HG03432 (cell line): Measurements from ENCODE around the gene PAPPA2.
A peak's percentile ranks its signal among the peaks of the same experiment; 100 is the strongest.
"Not testable (repeated sequence)": the region's sequence is repeated elsewhere in the genome, so short reads cannot be mapped to it uniquely, and the experiment has no call there.

Source experiments
- ATAC-seq: cut with Tn5 transposase; IDR thresholded peaks from one replicate; pipeline ENCODE4 v1.9.1; 2021; ENCODE audit warnings: mild to moderate bottlenecking, moderate library complexity; ENCODE audit not compliant: unreplicated experiment

Gene PAPPA2

GRCh38 chr1:176545034-176545639, 82.2 kb downstream of the PAPPA2 start:
- no peak for ATAC-seq

- no peak for ATAC-seq
Measured at GRCh38 chr1:176546825-176547224, 83.8 kb downstream of the PAPPA2 start.

- no peak for ATAC-seq
Measured at GRCh38 chr1:176551146-176551545, 88.2 kb downstream of the PAPPA2 start.

- no peak for ATAC-seq
Measured at GRCh38 chr1:176552217-176552991, 89.4 kb downstream of the PAPPA2 start.

- ATAC-seq, result no peak
Measured at GRCh38 chr1:176552999-176553398, 90.0 kb downstream of the PAPPA2 start.

GRCh38 chr1:176556288-176556687, 93.3 kb downstream of the PAPPA2 start:
- no peak for ATAC-seq

- no peak for ATAC-seq
Measured at GRCh38 chr1:176557543-176558258, 94.7 kb downstream of the PAPPA2 start.

- no peak for ATAC-seq
Measured at GRCh38 chr1:176558561-176558960, 95.6 kb downstream of the PAPPA2 start.

- no peak for ATAC-seq
Measured at GRCh38 chr1:176559474-176559873, 96.5 kb downstream of the PAPPA2 start.

GRCh38 chr1:176559878-176560277, 96.9 kb downstream of the PAPPA2 start:
- ATAC-seq, result peak; percentile 82

- ATAC-seq, result no peak
Measured at GRCh38 chr1:176560681-176561080, 97.7 kb downstream of the PAPPA2 start.

GRCh38 chr1:176561761-176562160, 98.8 kb downstream of the PAPPA2 start:
- not testable (repeated sequence) for ATAC-seq

- ATAC-seq, result no peak
Measured at GRCh38 chr1:176566004-176566975, 103.3 kb downstream of the PAPPA2 start.

- ATAC-seq, result no peak
Measured at GRCh38 chr1:176567190-176567794, 104.3 kb downstream of the PAPPA2 start.

GRCh38 chr1:176568185-176568584, 105.2 kb downstream of the PAPPA2 start:
- no peak for ATAC-seq

- no peak for ATAC-seq
Measured at GRCh38 chr1:176574756-176575155, 111.8 kb downstream of the PAPPA2 start.

- no peak for ATAC-seq
Measured at GRCh38 chr1:176575991-176576390, 113.0 kb downstream of the PAPPA2 start.

GRCh38 chr1:176576670-176577069, 113.7 kb downstream of the PAPPA2 start:
- no peak for ATAC-seq

- no peak for ATAC-seq
Measured at GRCh38 chr1:176577646-176578197, 114.7 kb downstream of the PAPPA2 start.

- ATAC-seq, result no peak
Measured at GRCh38 chr1:176579087-176579486, 116.1 kb downstream of the PAPPA2 start.
